ENCODE results near the gene B3GNT5.

B3GNT5 gene

DNA sequence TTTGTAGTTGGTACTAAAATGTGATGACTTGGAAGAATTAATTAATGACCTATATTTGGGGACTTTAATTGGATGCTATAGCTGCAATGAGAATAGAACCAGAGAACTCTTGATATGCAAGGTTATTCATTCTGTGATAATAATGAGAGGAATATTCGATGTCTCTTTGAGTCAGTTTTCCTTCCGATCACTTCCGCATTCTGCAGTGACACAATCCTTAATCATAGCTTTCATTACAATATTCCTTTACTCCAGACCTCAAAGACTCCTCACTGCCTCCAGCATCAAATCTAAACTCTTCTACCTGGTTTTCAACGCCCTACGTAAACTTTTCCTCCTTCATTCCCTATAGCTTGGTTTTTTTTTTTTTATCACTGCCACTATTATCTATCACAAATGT lies 21.6 kb downstream of the B3GNT5 start:
- Histone ChIP-seq H3K4me2 (ENCODE audit: low read length) (no peak overlapping the region), H3K79me2 (ENCODE audit: low read length) (no peaks in the 10 kb centered on the region)

DNA sequence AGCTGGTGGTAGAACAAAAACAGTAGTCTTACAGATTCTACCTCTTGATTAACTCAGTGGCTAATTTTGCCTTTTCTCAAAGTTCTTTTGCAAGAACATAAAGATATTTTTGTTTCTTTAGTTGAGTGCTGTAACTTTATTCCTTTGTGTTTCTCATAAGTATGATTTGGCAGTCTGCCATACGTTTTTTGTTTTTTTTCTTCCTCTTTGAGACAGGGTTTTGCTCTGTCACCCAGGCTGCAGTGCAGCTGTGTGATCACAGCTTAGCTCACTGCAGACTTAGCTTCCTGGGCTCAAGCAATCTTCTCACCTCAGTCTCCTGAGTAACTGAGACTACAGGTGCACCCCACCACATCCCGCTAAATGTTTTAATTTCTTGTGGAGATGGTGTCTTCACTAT lies 22.4 kb downstream of the B3GNT5 start:
- Histone ChIP-seq H3K27ac (ENCODE audit: low read length) (no peak overlapping the region), H3K4me3 (ENCODE audit: low read length) (no peak overlapping the region), H3K9me3 (ENCODE audit: insufficient read depth, low read length) (no peaks in the 10 kb centered on the region), H3K36me3 (replicated peaks; ENCODE audit: low read depth, low read length) (no peaks in the 10 kb centered on the region), H4K20me1 (ENCODE audit: insufficient read depth, low read length) (no peaks in the 10 kb centered on the region), H3K4me2 (ENCODE audit: low read length) (no peak overlapping the region), H3K79me2 (ENCODE audit: low read length) (no peaks in the 10 kb centered on the region), H2AFZ (ENCODE audit: low read depth, low read length) (no peak overlapping the region), H3K9ac (ENCODE audit: low read length) (no peak overlapping the region), H3K4me1 (ENCODE audit: low read length) (peaks cover 4% of the 10 kb centered on the region), H3K27me3 (ENCODE audit: low read depth, low read length) (no peaks in the 10 kb centered on the region)
- no peak for TF ChIP-seq EZH2phosphoT487 (IDR thresholded peaks at IDR 0.05; ENCODE audit: low read depth)
- TF ChIP-seq, protein P1, sequence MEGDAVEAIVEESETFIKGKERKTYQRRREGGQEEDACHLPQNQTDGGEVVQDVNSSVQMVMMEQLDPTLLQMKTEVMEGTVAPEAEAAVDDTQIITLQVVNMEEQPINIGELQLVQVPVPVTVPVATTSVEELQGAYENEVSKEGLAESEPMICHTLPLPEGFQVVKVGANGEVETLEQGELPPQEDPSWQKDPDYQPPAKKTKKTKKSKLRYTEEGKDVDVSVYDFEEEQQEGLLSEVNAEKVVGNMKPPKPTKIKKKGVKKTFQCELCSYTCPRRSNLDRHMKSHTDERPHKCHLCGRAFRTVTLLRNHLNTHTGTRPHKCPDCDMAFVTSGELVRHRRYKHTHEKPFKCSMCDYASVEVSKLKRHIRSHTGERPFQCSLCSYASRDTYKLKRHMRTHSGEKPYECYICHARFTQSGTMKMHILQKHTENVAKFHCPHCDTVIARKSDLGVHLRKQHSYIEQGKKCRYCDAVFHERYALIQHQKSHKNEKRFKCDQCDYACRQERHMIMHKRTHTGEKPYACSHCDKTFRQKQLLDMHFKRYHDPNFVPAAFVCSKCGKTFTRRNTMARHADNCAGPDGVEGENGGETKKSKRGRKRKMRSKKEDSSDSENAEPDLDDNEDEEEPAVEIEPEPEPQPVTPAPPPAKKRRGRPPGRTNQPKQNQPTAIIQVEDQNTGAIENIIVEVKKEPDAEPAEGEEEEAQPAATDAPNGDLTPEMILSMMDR (IDR thresholded peaks at IDR 0.05; ENCODE audit: low read depth, low read length) = no peak

More for the DNA sequence above, 21.6 kb downstream of the B3GNT5 start:
- Histone ChIP-seq H3K27ac (ENCODE audit: low read length) (no peak overlapping the region), H4K20me1 (ENCODE audit: insufficient read depth, low read length) (no peaks in the 10 kb centered on the region), H3K27me3 (ENCODE audit: low read depth, low read length) (no peaks in the 10 kb centered on the region), H2AFZ (ENCODE audit: low read depth, low read length) (no peak overlapping the region), H3K4me3 (ENCODE audit: low read length) (no peak overlapping the region), H3K9ac (ENCODE audit: low read length) (no peak overlapping the region), H3K36me3 (replicated peaks; ENCODE audit: low read depth, low read length) (no peaks in the 10 kb centered on the region), H3K9me3 (ENCODE audit: insufficient read depth, low read length) (no peaks in the 10 kb centered on the region), H3K4me1 (ENCODE audit: low read length) (peaks cover 4% of the 10 kb centered on the region)
- no peak for TF ChIP-seq EZH2phosphoT487 (IDR thresholded peaks at IDR 0.05; ENCODE audit: low read depth)
- TF ChIP-seq, protein P1 (IDR thresholded peaks at IDR 0.05; ENCODE audit: low read depth, low read length) = no peak

DNA sequence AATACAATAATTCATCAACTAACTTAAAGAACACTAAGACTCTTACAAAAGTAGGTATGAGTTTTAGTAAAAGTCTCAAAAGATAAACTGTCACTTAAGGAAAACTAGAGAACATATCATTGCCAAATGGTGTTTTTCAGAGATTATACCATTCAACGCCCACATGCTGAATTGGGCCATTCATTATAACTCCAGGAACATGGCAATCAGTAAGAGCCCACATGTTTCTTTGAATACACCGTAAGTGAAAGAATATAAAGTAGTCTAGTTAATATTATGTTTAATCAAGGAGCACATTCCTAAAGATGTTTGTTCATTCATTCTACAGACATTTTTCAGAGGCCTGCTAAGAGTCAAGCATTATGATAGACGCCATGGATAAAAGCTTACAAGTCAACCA lies 22.9 kb downstream of the B3GNT5 start:
- Histone ChIP-seq H3K9ac (ENCODE audit: low read length) (no peak overlapping the region), H4K20me1 (ENCODE audit: insufficient read depth, low read length) (no peaks in the 10 kb centered on the region), H3K27me3 (ENCODE audit: low read depth, low read length) (no peaks in the 10 kb centered on the region), H3K4me2 (ENCODE audit: low read length) (no peak overlapping the region), H3K4me3 (ENCODE audit: low read length) (no peak overlapping the region), H3K27ac (ENCODE audit: low read length) (no peak overlapping the region), H3K79me2 (ENCODE audit: low read length) (no peaks in the 10 kb centered on the region), H3K36me3 (replicated peaks; ENCODE audit: low read depth, low read length) (no peaks in the 10 kb centered on the region), H2AFZ (ENCODE audit: low read depth, low read length) (no peak overlapping the region), H3K4me1 (ENCODE audit: low read length) (peaks cover 4% of the 10 kb centered on the region), H3K9me3 (ENCODE audit: insufficient read depth, low read length) (no peaks in the 10 kb centered on the region)
- TF ChIP-seq, protein P1 (IDR thresholded peaks at IDR 0.05; ENCODE audit: low read depth, low read length) = no peak
- no peak for TF ChIP-seq EZH2phosphoT487 (IDR thresholded peaks at IDR 0.05; ENCODE audit: low read depth)

DNA sequence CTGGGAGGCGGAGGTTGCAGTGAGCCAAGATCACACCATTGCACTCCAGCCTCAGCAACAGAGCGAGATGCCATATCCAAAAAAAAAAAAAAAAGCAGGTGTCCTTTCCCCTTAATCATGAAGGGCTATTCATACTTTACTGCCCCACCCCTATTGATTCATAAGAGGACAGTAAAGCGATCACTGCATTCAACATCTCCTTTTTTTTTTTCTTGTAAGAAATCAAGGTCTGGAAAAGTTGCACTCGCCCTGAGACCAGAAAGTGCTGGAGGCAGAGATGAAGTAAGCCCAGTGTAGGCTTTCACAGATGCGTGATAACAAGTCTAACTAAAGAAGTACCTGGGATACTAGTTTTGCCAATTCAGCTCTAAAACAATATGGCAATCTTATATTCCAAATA lies 24.2 kb downstream of the B3GNT5 start:
- no peaks in the 10 kb centered on the region for H3K79me2 ChIP-seq (ENCODE audit: low read length)
- no peaks in the 10 kb centered on the region for H4K20me1 ChIP-seq (ENCODE audit: insufficient read depth, low read length)
- H3K9me3 ChIP-seq (ENCODE audit: insufficient read depth, low read length) = no peaks in the 10 kb centered on the region
- H2AFZ ChIP-seq (ENCODE audit: low read depth, low read length) = no peak overlapping the region
- H3K4me1 ChIP-seq (ENCODE audit: low read length) = peaks cover 4% of the 10 kb centered on the region
- H3K9ac ChIP-seq (ENCODE audit: low read length) = no peak overlapping the region
- H3K27ac ChIP-seq (ENCODE audit: low read length) = no peak overlapping the region
- no peak overlapping the region for H3K4me3 ChIP-seq (ENCODE audit: low read length)
- no peaks in the 10 kb centered on the region for H3K36me3 ChIP-seq (replicated peaks; ENCODE audit: low read depth, low read length)
- TF ChIP-seq, protein P1 (IDR thresholded peaks at IDR 0.05; ENCODE audit: low read depth, low read length) = no peak
- TF ChIP-seq EZH2phosphoT487 (IDR thresholded peaks at IDR 0.05; ENCODE audit: low read depth) = no peak
- H3K27me3 ChIP-seq (ENCODE audit: low read depth, low read length) = no peaks in the 10 kb centered on the region
- no peak overlapping the region for H3K4me2 ChIP-seq (ENCODE audit: low read length)

Data from OCI-LY3 (cell line).